ENCODE data around the gene DDIT4. TPM values are rescaled to one million over a fixed set of nuclear protein-coding genes. Genes with fewer than 3 reads are reported as not detected.

Gene DDIT4
- total and polyA plus RNA-seq, 9 of the 15 experiments (the other 6 are each of a cell fraction or from before 2014, with no cell fraction given), result 8.2 to 675 (median 159) TPM

DNA sequence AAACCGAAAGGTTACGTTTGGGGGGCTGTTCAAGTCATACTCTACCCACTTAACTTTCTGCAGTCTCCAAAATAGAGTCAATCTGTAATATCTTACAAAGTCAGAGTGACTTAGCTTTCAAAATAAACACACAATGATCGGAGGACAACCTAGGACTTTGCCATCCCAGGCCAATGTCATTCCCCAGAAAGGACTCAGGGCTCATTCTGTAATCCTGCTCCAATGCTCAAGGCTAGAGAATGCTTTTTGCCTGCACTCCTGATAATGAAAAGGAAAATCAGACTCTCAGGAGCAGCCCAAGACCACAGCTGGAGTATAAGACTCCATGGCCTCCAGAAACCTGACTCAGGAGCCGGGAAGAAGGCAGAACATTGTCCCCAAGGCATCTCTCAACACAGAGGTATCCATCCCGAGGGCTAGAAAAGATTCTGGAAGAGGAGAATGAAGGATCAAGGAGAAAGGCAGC, 29.1 kb upstream of the DDIT4 start (continued):
- TF ChIP-seq, protein P1, sequence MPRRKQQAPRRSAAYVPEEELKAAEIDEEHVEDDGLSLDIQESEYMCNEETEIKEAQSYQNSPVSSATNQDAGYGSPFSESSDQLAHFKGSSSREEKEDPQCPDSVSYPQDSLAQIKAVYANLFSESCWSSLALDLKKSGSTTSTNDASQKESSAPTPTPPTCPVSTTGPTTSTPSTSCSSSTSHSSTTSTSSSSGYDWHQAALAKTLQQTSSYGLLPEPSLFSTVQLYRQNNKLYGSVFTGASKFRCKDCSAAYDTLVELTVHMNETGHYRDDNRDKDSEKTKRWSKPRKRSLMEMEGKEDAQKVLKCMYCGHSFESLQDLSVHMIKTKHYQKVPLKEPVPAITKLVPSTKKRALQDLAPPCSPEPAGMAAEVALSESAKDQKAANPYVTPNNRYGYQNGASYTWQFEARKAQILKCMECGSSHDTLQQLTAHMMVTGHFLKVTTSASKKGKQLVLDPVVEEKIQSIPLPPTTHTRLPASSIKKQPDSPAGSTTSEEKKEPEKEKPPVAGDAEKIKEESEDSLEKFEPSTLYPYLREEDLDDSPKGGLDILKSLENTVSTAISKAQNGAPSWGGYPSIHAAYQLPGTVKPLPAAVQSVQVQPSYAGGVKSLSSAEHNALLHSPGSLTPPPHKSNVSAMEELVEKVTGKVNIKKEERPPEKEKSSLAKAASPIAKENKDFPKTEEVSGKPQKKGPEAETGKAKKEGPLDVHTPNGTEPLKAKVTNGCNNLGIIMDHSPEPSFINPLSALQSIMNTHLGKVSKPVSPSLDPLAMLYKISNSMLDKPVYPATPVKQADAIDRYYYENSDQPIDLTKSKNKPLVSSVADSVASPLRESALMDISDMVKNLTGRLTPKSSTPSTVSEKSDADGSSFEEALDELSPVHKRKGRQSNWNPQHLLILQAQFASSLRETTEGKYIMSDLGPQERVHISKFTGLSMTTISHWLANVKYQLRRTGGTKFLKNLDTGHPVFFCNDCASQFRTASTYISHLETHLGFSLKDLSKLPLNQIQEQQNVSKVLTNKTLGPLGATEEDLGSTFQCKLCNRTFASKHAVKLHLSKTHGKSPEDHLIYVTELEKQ (CRISPR knock-in tag; IDR thresholded peaks at IDR 0.05), result no peak
- no peak for TF ChIP-seq CTBP1 (IDR thresholded peaks at IDR 0.05; ENCODE audit: borderline replicate concordance)
- no peak for TF ChIP-seq ZNF699 (CRISPR knock-in tag; IDR thresholded peaks at IDR 0.05; ENCODE audit: insufficient replicate concordance)
- peak; percentile 8; the same call in 1 of the 2 replicates for TF ChIP-seq FOSL1 (tag; conservative IDR thresholded peaks at IDR 0.05)
- TF ChIP-seq, protein P2, sequence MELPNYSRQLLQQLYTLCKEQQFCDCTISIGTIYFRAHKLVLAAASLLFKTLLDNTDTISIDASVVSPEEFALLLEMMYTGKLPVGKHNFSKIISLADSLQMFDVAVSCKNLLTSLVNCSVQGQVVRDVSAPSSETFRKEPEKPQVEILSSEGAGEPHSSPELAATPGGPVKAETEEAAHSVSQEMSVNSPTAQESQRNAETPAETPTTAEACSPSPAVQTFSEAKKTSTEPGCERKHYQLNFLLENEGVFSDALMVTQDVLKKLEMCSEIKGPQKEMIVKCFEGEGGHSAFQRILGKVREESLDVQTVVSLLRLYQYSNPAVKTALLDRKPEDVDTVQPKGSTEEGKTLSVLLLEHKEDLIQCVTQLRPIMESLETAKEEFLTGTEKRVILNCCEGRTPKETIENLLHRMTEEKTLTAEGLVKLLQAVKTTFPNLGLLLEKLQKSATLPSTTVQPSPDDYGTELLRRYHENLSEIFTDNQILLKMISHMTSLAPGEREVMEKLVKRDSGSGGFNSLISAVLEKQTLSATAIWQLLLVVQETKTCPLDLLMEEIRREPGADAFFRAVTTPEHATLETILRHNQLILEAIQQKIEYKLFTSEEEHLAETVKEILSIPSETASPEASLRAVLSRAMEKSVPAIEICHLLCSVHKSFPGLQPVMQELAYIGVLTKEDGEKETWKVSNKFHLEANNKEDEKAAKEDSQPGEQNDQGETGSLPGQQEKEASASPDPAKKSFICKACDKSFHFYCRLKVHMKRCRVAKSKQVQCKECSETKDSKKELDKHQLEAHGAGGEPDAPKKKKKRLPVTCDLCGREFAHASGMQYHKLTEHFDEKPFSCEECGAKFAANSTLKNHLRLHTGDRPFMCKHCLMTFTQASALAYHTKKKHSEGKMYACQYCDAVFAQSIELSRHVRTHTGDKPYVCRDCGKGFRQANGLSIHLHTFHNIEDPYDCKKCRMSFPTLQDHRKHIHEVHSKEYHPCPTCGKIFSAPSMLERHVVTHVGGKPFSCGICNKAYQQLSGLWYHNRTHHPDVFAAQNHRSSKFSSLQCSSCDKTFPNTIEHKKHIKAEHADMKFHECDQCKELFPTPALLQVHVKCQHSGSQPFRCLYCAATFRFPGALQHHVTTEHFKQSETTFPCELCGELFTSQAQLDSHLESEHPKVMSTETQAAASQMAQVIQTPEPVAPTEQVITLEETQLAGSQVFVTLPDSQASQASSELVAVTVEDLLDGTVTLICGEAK (IDR thresholded peaks at IDR 0.05), result no peak
- TF ChIP-seq, protein P2 (CRISPR knock-in tag; IDR thresholded peaks at IDR 0.05), result no peak
- TF ChIP-seq, protein P3, sequence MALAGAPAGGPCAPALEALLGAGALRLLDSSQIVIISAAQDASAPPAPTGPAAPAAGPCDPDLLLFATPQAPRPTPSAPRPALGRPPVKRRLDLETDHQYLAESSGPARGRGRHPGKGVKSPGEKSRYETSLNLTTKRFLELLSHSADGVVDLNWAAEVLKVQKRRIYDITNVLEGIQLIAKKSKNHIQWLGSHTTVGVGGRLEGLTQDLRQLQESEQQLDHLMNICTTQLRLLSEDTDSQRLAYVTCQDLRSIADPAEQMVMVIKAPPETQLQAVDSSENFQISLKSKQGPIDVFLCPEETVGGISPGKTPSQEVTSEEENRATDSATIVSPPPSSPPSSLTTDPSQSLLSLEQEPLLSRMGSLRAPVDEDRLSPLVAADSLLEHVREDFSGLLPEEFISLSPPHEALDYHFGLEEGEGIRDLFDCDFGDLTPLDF (CRISPR knock-in tag; IDR thresholded peaks at IDR 0.05), result 0 out of 2 replicates have a peak, but pooled peaks have one; percentile 20
- no peak for TF ChIP-seq FOXJ3 (CRISPR knock-in tag; IDR thresholded peaks at IDR 0.05)
- TF ChIP-seq DNMT1 (IDR thresholded peaks at IDR 0.05), result no peak
- TF ChIP-seq, protein P4, sequence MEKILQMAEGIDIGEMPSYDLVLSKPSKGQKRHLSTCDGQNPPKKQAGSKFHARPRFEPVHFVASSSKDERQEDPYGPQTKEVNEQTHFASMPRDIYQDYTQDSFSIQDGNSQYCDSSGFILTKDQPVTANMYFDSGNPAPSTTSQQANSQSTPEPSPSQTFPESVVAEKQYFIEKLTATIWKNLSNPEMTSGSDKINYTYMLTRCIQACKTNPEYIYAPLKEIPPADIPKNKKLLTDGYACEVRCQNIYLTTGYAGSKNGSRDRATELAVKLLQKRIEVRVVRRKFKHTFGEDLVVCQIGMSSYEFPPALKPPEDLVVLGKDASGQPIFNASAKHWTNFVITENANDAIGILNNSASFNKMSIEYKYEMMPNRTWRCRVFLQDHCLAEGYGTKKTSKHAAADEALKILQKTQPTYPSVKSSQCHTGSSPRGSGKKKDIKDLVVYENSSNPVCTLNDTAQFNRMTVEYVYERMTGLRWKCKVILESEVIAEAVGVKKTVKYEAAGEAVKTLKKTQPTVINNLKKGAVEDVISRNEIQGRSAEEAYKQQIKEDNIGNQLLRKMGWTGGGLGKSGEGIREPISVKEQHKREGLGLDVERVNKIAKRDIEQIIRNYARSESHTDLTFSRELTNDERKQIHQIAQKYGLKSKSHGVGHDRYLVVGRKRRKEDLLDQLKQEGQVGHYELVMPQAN (IDR thresholded peaks at IDR 0.05; ENCODE audit: borderline replicate concordance), result no peak
